ENCODE measurements around the gene RPS14. TPM values are rescaled to one million over a fixed set of nuclear protein-coding genes. Genes with fewer than 3 reads are reported as not detected.

RPS14 gene
- total and polyA plus RNA-seq, 2 of the 4 experiments (the other 2 are of a cell fraction): 6,296 to 7,310 TPM

DNA sequence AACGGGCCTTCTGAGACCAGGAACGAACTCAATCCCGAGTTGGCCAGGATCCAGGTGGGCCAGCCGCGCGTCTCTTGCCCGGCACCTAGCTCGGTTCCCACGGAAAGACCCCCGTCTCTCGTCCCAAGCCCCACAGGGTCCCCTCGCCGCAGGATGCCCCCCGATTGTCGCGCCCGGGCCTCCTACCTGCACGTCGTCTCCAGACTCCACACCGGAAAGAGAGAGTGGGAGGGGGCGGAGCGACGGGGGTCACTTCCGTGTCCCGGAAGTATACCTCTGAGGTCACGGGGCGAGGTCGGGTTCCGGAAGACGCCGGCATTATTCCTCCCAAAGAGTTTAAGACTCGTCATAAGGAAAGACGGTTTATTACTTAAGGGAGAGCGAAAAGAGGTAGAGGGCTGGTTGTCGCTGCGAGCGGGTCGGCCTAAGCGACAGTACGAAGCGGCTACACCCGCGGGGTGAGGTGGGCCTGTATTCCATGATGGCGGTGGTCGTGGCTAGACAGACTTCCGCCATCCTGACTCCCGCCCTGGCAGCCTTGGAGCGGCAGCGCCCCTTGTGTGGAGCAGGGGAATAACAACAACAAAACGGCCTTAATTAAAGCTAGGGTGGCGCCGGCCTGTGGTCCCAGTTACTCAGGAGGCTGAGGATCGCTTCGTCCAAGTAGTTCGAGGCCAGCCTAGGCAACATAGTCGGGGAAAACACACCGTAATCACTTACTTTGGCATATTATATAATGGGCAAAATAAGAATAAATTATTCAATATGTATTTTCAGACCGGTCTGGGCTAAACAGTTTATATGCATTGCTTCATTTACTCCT is at the start of gene RPS14 (continued):
- TF ChIP-seq MAFK (IDR thresholded peaks at IDR 0.05; ENCODE audit: low read depth, low read length): no peak
- peak; percentile 91 for TF ChIP-seq RCOR1 (IDR thresholded peaks at IDR 0.05; ENCODE audit: insufficient replicate concordance, low read length)
- TF ChIP-seq POLR2A (IDR thresholded peaks at IDR 0.05; ENCODE audit: low read depth, low read length): peak; percentile 91
- TF ChIP-seq CHD1 (IDR thresholded peaks at IDR 0.05; ENCODE audit: low read depth, low read length): peak; percentile 66; the same call in 1 of the 2 replicates
- TF ChIP-seq, protein P1, sequence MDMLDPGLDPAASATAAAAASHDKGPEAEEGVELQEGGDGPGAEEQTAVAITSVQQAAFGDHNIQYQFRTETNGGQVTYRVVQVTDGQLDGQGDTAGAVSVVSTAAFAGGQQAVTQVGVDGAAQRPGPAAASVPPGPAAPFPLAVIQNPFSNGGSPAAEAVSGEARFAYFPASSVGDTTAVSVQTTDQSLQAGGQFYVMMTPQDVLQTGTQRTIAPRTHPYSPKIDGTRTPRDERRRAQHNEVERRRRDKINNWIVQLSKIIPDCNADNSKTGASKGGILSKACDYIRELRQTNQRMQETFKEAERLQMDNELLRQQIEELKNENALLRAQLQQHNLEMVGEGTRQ (IDR thresholded peaks at IDR 0.05; ENCODE audit: low read depth, low read length): peak; percentile 75
